Thymus (tissue), 11 donors: ENCODE results near the gene XAF1. TPM values are rescaled to one million over a fixed set of nuclear protein-coding genes. Genes with fewer than 3 reads are reported as not detected.
A peak's percentile ranks its signal among the peaks of the same experiment; 100 is the strongest.

Source experiments
- DNase-seq, 9 donors: peaks; one replicate each; pipeline ENCODE4 v3.0.0-alpha.2; 2013; ENCODE audit warnings: low spot score in 9 of 9, low read depth in 6 of 9, missing footprints in 1 of 9
- H3K27ac ChIP-seq, 2 donors: one replicate each; pipeline ENCODE4 v1.5.1; 2013; ENCODE audit warnings: control low read depth in 1 of 2, low read depth in 1 of 2, low read length in 1 of 2, mild to moderate bottlenecking in 1 of 2, moderate library complexity in 1 of 2
- H3K27me3 ChIP-seq, 2 donors: one replicate each; pipeline ENCODE4 v1.5.1; 2013; ENCODE audit warnings: low read length in 1 of 2; ENCODE audit not compliant: control insufficient read depth in 2 of 2, insufficient read depth in 1 of 2
- H3K36me3 ChIP-seq, 2 donors: one replicate each; pipeline ENCODE4 v1.5.1; 2013; ENCODE audit warnings: low read length in 1 of 2, mild to moderate bottlenecking in 1 of 2, moderate library complexity in 1 of 2; ENCODE audit not compliant: control insufficient read depth in 2 of 2, insufficient read depth in 2 of 2
- H3K4me1 ChIP-seq, 2 donors: one replicate each; pipeline ENCODE4 v1.5.1; 2013; ENCODE audit warnings: low read length in 2 of 2; ENCODE audit not compliant: control insufficient read depth in 2 of 2, insufficient read depth in 2 of 2
- H3K4me3 ChIP-seq, 2 donors: one replicate each; pipeline ENCODE4 v1.5.1; 2013; ENCODE audit warnings: low read length in 2 of 2, control low read depth in 1 of 2, mild to moderate bottlenecking in 1 of 2
- H3K9me3 ChIP-seq, 2 donors: one replicate each; pipeline ENCODE4 v1.5.1; 2013; ENCODE audit warnings: low read length in 1 of 2, mild to moderate bottlenecking in 1 of 2; ENCODE audit not compliant: control insufficient read depth in 2 of 2, insufficient read depth in 1 of 2
- WGBS: extraction: QIAGEN DNeasy Blood & Tissue Kit; methylation state at CpG from one replicate; pipeline ENCODE4 v1.1.7; 2013; 5-methylcytosine and 5-hydroxymethylcytosine counted together
- polyA plus RNA-seq: library from polyadenylated mRNA; stranded (reverse); fragments of 200-250 nt; gene quantifications from one replicate; pipeline ENCODE4 v1.2.3, GENCODE V29; 2013
- total RNA-seq: library from RNA; stranded (reverse); fragments of 120-200 nt; gene quantifications from one replicate; pipeline ENCODE4 v1.2.4, GENCODE V29; 2013
- donor health status: healthy.

XAF1 gene
- total and polyA plus RNA-seq, 2 donors: 41.1 to 73.2 TPM

- H3K27me3 ChIP-seq: peaks cover 0 to 2% of the 10 kb centered on the region in 2 donors
- no peaks in the 10 kb centered on the region for H3K9me3 ChIP-seq
- no peaks in the 10 kb centered on the region for H3K36me3 ChIP-seq
- peaks cover 8% of the 10 kb centered on the region in 2 donors for H3K4me1 ChIP-seq
- DNase-seq: no peak
- no peak overlapping the region for H3K4me3 ChIP-seq
- no peak overlapping the region for H3K27ac ChIP-seq
These were observed 7.2 kb upstream of the XAF1 start for GRCh38 chr17:6748617-6749016.

GRCh38 chr17:6749519-6749918 is 6.3 kb upstream of the XAF1 start:
- Histone ChIP-seq H3K4me3 (no peak overlapping the region), H3K27ac (no peak overlapping the region), H3K36me3 (no peaks in the 10 kb centered on the region), H3K4me1 (peaks cover 8% of the 10 kb centered on the region in 2 donors), H3K27me3 (no peaks in the 10 kb centered on the region), H3K9me3 (no peaks in the 10 kb centered on the region)
- DNase-seq: peak in 1 of 9 donors; percentile 23
- 85% methylated on average over 6 of the region's 6 CpGs for WGBS

GRCh38 chr17:6752068-6752909 is 3.6 kb upstream of the XAF1 start:
- Histone ChIP-seq H3K9me3 (no peaks in the 10 kb centered on the region), H3K4me1 (peaks cover 16 to 26% of the 10 kb centered on the region in 2 donors), H3K4me3 (no peak overlapping the region), H3K27me3 (no peaks in the 10 kb centered on the region), H3K27ac (peak overlapping the region in 1 of 2 donors; percentile 55), H3K36me3 (no peaks in the 10 kb centered on the region)
- no peak for DNase-seq
- WGBS: 59% methylated on average over 7 of the region's 7 CpGs

- WGBS: 36% methylated on average over 9 of the region's 9 CpGs
- peak overlapping the region; percentile 43 to 55 for H3K27ac ChIP-seq
- H3K4me3 ChIP-seq: no peak overlapping the region
- H3K4me1 ChIP-seq: peaks cover 18 to 32% of the 10 kb centered on the region in 2 donors
- no peak for DNase-seq
- H3K27me3 ChIP-seq: no peaks in the 10 kb centered on the region
- H3K9me3 ChIP-seq: no peaks in the 10 kb centered on the region
- H3K36me3 ChIP-seq: peaks cover 0 to 3% of the 10 kb centered on the region in 2 donors
These were observed 2.8 kb upstream of the XAF1 start for GRCh38 chr17:6753006-6753445.

GRCh38 chr17:6753546-6753945 is 2.3 kb upstream of the XAF1 start:
- Histone ChIP-seq H3K9me3 (no peaks in the 10 kb centered on the region), H3K36me3 (peaks cover 0 to 5% of the 10 kb centered on the region in 2 donors), H3K27me3 (no peaks in the 10 kb centered on the region), H3K4me3 (no peak overlapping the region), H3K4me1 (peaks cover 18 to 34% of the 10 kb centered on the region in 2 donors), H3K27ac (peak overlapping the region in 1 of 2 donors; percentile 43)
- WGBS: 92% methylated on average over 6 of the region's 6 CpGs
- DNase-seq: no peak

- WGBS: 95% methylated on average over 5 of the region's 5 CpGs
- H3K9me3 ChIP-seq: no peaks in the 10 kb centered on the region
- peaks cover 16 to 34% of the 10 kb centered on the region in 2 donors for H3K4me1 ChIP-seq
- no peak for DNase-seq
- peak overlapping the region; percentile 46 to 60 for H3K4me3 ChIP-seq
- peaks cover 6 to 17% of the 10 kb centered on the region in 2 donors for H3K36me3 ChIP-seq
- H3K27ac ChIP-seq: peak overlapping the region; percentile 71 to 86
- H3K27me3 ChIP-seq: no peaks in the 10 kb centered on the region
These were observed 565 bp upstream of the XAF1 start for GRCh38 chr17:6755281-6755680.

- peak overlapping the region; percentile 46 to 60 for H3K4me3 ChIP-seq
- DNase-seq: no peak
- H3K36me3 ChIP-seq: peaks cover 9 to 23% of the 10 kb centered on the region in 2 donors
- peak overlapping the region; percentile 71 to 86 for H3K27ac ChIP-seq
- H3K9me3 ChIP-seq: no peaks in the 10 kb centered on the region
- peaks cover 16 to 34% of the 10 kb centered on the region in 2 donors for H3K4me1 ChIP-seq
- H3K27me3 ChIP-seq: no peaks in the 10 kb centered on the region
- WGBS: 28% methylated on average over 13 of the region's 13 CpGs
These were observed 682 bp downstream of the XAF1 start for GRCh38 chr17:6756425-6757031.

- Histone ChIP-seq H3K4me1 (peaks cover 15 to 31% of the 10 kb centered on the region in 2 donors), H3K9me3 (no peaks in the 10 kb centered on the region), H3K27ac (no peak overlapping the region), H3K36me3 (peaks cover 9 to 31% of the 10 kb centered on the region in 2 donors), H3K4me3 (no peak overlapping the region), H3K27me3 (no peaks in the 10 kb centered on the region)
- 98% methylated on average over 2 of the region's 2 CpGs for WGBS
- DNase-seq: no peak
These were observed 1.9 kb downstream of the XAF1 start for GRCh38 chr17:6757747-6758146.

- Histone ChIP-seq H3K27me3 (no peaks in the 10 kb centered on the region), H3K27ac (no peak overlapping the region), H3K4me3 (no peak overlapping the region), H3K9me3 (no peaks in the 10 kb centered on the region), H3K4me1 (peaks cover 2 to 13% of the 10 kb centered on the region in 2 donors), H3K36me3 (peaks cover 15 to 57% of the 10 kb centered on the region in 2 donors)
- no peak for DNase-seq
- WGBS: 97% methylated on average over 8 of the region's 8 CpGs
These were observed 5.9 kb downstream of the XAF1 start for GRCh38 chr17:6761779-6762178.
